ENCODE data around the gene S100A13. TPM values are rescaled to one million over a fixed set of nuclear protein-coding genes. Genes with fewer than 3 reads are reported as not detected.

Gene S100A13
- total RNA-seq: 275 and 496 TPM in 2 replicates

DNA sequence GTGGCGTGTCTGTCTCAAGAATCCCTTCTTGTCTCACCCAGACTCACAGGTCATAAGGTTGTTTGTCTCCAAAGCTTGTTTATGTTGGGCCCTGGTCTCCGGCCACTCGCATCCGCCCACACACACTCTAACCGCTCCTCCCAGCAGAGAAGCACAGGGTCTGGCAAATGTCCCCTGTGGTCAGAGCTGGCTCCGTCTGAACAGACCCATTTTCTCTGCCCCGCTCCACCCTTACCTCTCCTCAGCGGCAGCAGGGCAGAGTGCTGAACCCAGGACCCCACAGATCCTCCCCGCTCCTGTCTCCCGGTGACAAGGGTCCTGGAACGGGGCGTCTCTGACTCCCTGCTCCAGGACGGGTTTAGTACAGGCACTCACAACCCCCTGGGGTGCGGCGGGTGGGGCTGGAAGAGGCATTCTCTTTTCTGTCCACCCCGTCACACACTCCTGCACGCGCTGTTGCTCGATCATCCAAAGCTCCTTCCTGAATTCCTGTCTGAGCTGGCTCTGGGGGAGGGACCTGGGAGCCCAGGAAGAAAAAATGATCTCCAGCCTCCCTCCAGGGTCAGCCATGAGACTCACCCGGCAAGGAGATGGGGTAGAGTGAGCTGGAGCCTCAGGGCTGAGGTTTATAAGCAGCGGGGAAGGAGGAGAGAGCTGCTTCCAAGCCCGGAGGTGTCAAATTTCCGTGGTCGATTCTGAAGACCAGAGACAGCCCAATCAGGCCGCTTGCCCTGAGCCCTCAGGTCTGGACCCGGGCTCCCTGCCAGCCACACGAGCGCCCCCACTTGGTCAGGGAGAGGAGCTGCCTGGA is at the start of gene S100A13:
Gene S100A13 (minus strand): TSS at position 602 of the 811 bp plus-strand sequence. CDS start 1,033 bp downstream, outside the sequence.

DNA sequence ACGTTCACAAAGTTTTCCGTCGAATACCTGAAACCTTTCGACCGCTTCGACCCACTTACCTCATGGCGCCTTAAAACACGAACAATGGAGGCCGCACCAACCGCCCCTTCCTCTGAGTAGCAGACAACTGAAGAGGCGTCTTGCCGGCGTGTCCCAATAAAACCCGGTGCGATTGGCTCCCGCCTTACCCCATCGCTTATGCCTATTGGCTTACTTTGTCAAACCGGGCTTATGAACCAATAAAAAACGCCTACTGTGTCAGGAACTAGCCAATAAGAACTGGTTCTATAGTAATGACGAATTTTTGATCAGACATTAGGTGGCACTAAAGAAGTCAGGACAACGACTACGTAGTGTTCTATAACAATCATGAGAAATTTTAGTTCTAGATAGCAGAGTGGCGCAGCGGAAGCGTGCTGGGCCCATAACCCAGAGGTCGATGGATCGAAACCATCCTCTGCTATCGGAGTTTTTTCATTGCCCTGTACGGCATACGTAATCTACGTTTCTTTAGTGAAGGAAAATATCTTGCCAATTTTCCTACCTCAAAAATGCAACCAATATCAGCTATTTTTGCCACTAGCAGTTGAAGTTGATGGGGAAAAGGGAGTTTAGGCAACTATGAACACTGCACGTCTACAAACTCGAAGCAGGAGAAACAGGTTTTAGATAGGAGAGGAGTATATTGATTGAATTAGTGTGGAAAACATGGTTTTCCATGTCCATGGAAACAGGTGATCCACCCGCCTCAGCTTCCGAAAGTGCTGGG is 43.7 kb upstream of the S100A13 start, which contains the start of gene ILF2:
Gene ILF2 (minus strand): TSS at position 135 of the 769 bp plus-strand sequence. CDS start 71 bp downstream, at position 64.

DNA sequence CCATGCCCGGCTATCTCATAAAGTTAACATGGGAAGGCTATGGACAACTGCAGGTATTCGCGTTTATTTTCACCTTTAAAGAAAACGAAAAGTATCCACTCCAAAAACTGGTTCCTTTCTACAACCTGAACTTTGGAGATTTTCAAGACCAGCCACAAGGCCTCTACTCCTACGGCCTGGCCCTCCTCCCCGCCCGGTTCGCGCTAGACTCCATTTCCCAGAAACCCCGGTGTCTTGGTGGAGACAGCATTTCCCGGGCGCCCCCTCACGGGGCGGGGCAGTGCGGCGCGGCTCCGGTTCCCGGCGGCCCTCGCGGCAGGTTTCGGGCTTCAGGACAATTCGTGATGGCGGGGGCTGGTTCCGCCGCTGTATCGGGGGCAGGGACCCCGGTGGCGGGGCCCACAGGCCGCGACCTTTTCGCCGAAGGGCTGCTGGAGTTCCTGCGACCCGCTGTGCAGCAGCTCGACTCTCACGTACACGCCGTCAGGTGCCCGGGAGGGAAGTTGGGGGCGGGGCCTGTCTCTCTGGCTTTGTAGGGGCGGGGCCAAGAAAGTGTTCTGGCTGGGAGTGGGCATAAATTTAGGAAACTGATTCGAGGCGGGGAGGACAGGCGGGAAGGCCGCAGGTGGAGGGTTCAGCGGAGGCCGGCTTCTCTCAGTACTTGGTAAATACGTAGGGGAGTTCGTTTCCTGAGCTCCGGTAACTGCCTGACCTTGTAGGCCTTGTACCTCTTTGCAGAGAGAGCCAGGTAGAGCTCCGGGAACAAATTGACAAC is 31.3 kb upstream of the S100A13 start, which contains the start of gene SNAPIN:
Gene SNAPIN (plus strand): TSS at position 304 of the 775 bp plus-strand sequence. CDS start 41 bp downstream, at position 345.

DNA sequence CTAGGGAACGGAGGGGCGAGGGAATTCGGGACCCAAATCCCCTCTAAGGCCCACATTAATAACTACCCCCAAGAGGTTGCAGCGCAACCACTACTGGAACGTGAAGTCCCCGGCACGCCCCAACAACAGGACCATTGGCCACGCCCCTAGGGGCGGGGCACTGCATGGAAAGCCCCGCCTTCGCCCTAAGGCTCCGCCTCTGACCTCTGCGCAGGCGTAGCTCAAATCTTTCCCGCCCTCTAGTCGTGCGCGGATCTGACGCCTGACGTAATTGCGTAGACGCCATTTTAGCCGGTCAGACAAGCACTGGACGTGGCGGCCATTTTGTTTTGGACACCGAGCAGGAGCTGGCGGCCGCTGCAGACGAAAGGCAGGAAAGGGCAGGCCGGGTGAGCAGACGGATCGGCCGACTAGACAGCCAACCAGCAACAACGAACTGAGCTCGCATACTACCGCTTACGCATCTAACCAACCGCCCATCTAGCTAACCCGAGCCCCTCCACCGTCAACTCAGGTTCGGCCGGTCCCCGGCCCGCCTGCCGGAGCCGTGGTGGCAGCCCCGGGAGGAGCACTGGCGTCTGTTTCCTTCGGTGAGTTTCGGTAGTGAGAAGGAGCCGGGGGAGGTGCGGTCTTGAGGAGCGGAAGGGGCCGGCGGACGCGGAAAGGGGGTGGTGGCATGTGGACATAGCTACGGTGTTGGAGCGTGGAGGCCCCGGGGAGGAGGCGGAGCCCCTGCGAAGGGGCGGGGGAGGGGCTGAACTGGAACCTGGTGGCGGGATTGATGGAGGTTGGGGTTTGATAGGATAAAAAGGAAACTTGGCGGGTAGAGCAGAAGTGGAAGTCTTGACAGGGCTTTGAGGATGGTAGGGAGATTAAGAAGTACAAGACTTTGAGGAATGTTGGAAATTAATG is 6.7 kb upstream of the S100A13 start, which contains the start of gene CHTOP:
Gene CHTOP (plus strand): TSS at position 313 of the 912 bp plus-strand sequence. CDS start 2,523 bp downstream, outside the sequence.

DNA sequence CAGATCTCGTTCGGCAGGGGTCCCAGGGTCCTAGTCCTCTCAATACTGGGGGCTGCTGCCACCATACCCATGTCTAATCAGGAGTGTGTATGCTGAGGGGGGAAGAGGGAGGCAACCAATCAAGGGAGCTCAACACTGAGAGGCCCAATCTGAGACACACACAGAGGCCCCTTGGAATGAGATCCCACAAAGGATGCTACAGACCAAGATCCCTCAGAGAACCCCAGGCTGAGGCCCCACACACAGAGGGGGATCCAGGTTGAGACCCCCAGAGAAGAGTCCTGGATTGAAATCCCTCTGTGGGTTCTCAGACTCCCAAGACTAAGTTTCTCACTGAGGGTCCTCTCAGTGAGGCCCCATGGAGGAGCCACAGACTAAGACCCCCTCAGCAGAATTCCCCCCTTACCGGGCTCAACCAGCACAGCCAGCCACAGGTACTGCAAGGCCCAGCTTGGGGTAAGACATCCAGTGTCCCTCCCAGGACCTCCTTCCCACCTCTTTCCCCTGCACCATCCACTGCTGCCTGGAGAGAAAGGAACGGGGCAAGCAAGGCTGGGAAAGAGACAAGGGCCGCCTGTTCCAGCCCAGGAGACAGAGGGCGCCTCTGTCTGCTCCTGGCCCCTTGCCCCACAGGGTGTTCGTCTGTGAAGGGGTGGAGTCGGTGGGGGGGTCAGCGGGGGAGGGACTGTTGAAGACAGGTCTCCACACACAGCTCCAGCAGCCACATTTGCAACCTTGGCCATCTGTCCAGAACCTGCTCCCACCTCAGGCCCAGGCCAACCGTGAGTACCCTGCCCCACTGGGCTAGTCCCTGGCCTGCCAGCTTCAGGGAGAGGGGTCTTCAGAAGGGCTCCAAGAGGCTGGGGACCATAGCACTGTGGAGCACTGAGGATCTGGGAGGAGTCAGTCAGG is 666 bp upstream of the S100A13 start, which contains the start of gene S100A1:
Gene S100A1 (plus strand): TSS at position 720 of the 912 bp plus-strand sequence. CDS start 2,088 bp downstream, outside the sequence.

DNA sequence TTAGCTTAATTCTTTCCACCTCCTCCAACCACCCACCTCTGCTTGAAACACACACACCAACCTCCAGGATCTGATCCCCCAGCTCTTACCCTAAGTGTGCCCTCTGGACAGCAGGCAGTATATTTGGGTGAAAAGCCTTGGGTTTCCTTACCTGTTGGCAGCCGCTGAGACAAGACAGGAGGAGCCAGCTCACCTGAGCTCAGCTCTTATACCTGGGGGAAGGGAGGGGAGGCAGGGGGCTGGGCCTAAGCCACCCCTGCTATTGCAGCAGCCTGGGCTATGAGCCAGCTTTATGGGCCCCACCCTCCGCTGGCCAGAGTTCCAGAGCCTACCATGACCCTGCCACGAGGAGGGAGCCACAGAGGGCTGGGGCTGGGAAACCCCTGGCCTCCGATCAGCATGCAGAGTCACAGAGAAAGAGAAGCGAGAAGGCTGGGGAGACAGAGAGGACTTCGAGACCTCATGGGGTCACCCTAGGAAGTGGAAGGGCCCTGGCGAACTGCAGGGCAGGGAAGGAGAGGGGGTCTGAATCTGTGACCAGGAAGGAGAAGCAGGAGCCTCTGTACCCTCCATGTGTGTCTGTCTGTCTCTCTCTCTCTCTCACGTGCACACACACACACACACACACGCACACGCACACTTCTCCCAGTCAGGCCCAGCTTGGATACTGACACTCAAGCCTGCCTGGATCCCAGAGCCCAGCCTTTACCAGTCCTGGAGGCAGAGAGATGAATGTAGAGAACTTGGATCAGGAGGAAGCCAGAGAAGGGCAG is 11.0 kb downstream of the S100A13 start, which contains the start of gene S100A14:
Gene S100A14 (minus strand): TSS at position 182 of the 773 bp plus-strand sequence. CDS start 467 bp downstream, outside the sequence.

DNA sequence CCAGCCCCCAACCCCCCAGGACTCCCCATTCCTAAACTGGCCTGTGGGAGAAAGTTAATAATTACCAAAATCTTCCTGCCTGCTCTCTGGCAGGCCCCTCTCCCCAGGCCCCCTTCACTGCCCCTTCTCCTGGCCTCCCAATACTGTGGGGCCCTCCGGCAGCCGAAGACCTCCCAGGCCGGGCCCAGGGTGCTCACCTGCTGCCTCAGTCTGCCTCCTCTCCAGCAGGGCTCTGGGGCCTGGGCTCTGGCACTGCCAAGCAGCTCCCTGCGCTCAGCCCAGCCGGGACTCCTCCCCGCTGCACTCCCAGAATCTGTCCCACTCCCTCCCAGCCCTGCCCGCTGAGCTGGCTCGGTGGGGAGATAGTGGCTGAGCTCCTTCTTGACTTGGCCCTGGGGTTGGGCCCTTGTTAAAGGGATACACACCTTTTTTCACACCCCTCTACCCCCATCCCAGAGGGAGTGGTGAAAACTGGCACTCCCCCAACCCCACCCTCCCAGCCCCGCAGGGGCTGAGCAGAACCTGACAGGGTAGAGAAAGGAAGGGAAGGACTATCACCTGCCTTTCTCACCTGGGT is 14.5 kb downstream of the S100A13 start, which contains the start of gene S100A16:
Gene S100A16 (minus strand): TSS at position 383 of the 577 bp plus-strand sequence. CDS start 4,986 bp downstream, outside the sequence.

Other genes starting within 250 kb of the S100A13 start
- 0.32 TPM in 1 of 2 replicates, not detected in the other for gene S100A8, start 236.4 kb downstream of the S100A13 start, total RNA-seq
- not detected in 2 replicates for gene S100A7A, start 211.0 kb downstream of the S100A13 start, total RNA-seq
- not detected in 2 replicates for gene S100A7, start 166.9 kb downstream of the S100A13 start, total RNA-seq
- gene S100A6, start 91.5 kb downstream of the S100A13 start, total RNA-seq: 4,155 and 5,808 TPM in 2 replicates
- gene S100A5, start 86.6 kb downstream of the S100A13 start, total RNA-seq: 0.77 TPM in 1 of 2 replicates, not detected in the other
- gene S100A4, start 81.7 kb downstream of the S100A13 start, total RNA-seq: 471 and 540 TPM in 2 replicates
- 4.3 and 9.6 TPM in 2 replicates for gene S100A3, start 78.2 kb downstream of the S100A13 start, total RNA-seq
- 3.6 and 3.8 TPM in 2 replicates for gene S100A2, start 61.7 kb downstream of the S100A13 start, total RNA-seq
- gene S100A16, start 14.4 kb downstream of the S100A13 start, total RNA-seq: 140 and 155 TPM in 2 replicates
- 0.47 and 2.1 TPM in 2 replicates for gene S100A14, start 11.2 kb downstream of the S100A13 start, total RNA-seq
- gene S100A1, start 929 bp upstream of the S100A13 start, total RNA-seq: 0.63 TPM in 1 of 2 replicates, not detected in the other
- 20.6 and 25.7 TPM in 2 replicates for gene CHTOP, start 6.6 kb upstream of the S100A13 start, total RNA-seq
- gene SNAPIN, start 31.2 kb upstream of the S100A13 start, total RNA-seq: 42.7 and 50.9 TPM in 2 replicates
- 140 and 148 TPM in 2 replicates for gene ILF2, start 43.5 kb upstream of the S100A13 start, total RNA-seq
- 1.9 and 9.4 TPM in 2 replicates for gene NPR1, start 51.2 kb upstream of the S100A13 start, total RNA-seq
- 28.5 and 32.1 TPM in 2 replicates for gene INTS3, start 100.5 kb upstream of the S100A13 start, total RNA-seq
- gene SLC27A3, start 147.9 kb upstream of the S100A13 start, total RNA-seq: 27.6 and 50.1 TPM in 2 replicates

All from bronchial smooth muscle cell (primary cell).